Measurements from ENCODE around the gene RUSC2.
"Not testable (repeated sequence)": the region's sequence is repeated elsewhere in the genome, so short reads cannot be mapped to it uniquely, and the experiment has no call there.

The RUSC2 gene

GRCh38 chr9:35520364-35520710, 30.4 kb downstream of the RUSC2 start:
- no peak overlapping the region for H3K4me3 ChIP-seq (replicated peaks; ENCODE audit: low read depth, low read length)
- H3K36me3 ChIP-seq (ENCODE audit: control insufficient read depth, insufficient read depth, low read length), result no peaks in the 10 kb centered on the region
- no peak for DNase-seq (ENCODE audit: extremely low read depth, insufficient read length)
- TF ChIP-seq, protein P1, sequence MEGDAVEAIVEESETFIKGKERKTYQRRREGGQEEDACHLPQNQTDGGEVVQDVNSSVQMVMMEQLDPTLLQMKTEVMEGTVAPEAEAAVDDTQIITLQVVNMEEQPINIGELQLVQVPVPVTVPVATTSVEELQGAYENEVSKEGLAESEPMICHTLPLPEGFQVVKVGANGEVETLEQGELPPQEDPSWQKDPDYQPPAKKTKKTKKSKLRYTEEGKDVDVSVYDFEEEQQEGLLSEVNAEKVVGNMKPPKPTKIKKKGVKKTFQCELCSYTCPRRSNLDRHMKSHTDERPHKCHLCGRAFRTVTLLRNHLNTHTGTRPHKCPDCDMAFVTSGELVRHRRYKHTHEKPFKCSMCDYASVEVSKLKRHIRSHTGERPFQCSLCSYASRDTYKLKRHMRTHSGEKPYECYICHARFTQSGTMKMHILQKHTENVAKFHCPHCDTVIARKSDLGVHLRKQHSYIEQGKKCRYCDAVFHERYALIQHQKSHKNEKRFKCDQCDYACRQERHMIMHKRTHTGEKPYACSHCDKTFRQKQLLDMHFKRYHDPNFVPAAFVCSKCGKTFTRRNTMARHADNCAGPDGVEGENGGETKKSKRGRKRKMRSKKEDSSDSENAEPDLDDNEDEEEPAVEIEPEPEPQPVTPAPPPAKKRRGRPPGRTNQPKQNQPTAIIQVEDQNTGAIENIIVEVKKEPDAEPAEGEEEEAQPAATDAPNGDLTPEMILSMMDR (IDR thresholded peaks at IDR 0.05; ENCODE audit: insufficient read depth, low read length, poor library complexity, severe bottlenecking), result no peak
- no peaks in the 10 kb centered on the region; the same call in 1 of the 2 replicates for H3K27me3 ChIP-seq (replicated peaks; ENCODE audit: control insufficient read depth, insufficient read depth, low read length)

GRCh38 chr9:35521708-35522107, 31.8 kb downstream of the RUSC2 start:
- Histone ChIP-seq H3K27me3 (replicated peaks; ENCODE audit: control insufficient read depth, insufficient read depth, low read length) (no peaks in the 10 kb centered on the region; the same call in 1 of the 2 replicates), H3K4me3 (replicated peaks; ENCODE audit: low read depth, low read length) (no peak overlapping the region), H3K36me3 (ENCODE audit: control insufficient read depth, insufficient read depth, low read length) (no peaks in the 10 kb centered on the region)
- TF ChIP-seq, protein P1 (IDR thresholded peaks at IDR 0.05; ENCODE audit: insufficient read depth, low read length, poor library complexity, severe bottlenecking), result no peak
- DNase-seq (ENCODE audit: extremely low read depth, insufficient read length), result no peak

- no peak overlapping the region for H3K4me3 ChIP-seq (replicated peaks; ENCODE audit: low read depth, low read length)
- no peaks in the 10 kb centered on the region; the same call in 1 of the 2 replicates for H3K27me3 ChIP-seq (replicated peaks; ENCODE audit: control insufficient read depth, insufficient read depth, low read length)
- TF ChIP-seq, protein P1 (IDR thresholded peaks at IDR 0.05; ENCODE audit: insufficient read depth, low read length, poor library complexity, severe bottlenecking), result no peak
- no peak for DNase-seq (ENCODE audit: extremely low read depth, insufficient read length)
- H3K36me3 ChIP-seq (ENCODE audit: control insufficient read depth, insufficient read depth, low read length), result no peaks in the 10 kb centered on the region
Observed at GRCh38 chr9:35522187-35522586, 32.3 kb downstream of the RUSC2 start.

DNA sequence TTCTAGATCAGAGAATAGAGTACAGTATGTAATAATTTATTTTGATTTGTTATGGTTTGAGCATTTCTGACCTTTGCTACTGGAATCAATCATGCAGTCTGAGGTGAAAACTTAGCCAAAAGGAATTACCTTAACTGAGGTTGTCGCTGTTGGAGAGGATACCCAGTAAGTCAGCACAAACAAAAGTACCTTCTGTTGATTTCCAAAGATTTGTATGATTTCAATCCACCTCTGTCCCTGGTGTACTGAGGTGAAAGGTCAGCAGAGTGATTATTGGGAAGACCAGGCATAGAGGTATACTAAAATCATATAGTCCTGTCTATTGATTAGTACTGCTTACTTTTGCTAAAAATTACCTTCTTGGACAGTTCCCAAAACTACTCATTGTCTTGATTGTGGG, 32.8 kb downstream of the RUSC2 start:
- DNase-seq (ENCODE audit: extremely low read depth, insufficient read length), result no peak
- Histone ChIP-seq H3K4me3 (replicated peaks; ENCODE audit: low read depth, low read length) (no peak overlapping the region), H3K36me3 (ENCODE audit: control insufficient read depth, insufficient read depth, low read length) (no peaks in the 10 kb centered on the region), H3K27me3 (replicated peaks; ENCODE audit: control insufficient read depth, insufficient read depth, low read length) (no peaks in the 10 kb centered on the region; the same call in 1 of the 2 replicates)
- TF ChIP-seq, protein P1 (IDR thresholded peaks at IDR 0.05; ENCODE audit: insufficient read depth, low read length, poor library complexity, severe bottlenecking), result no peak

GRCh38 chr9:35523556-35523955, 33.6 kb downstream of the RUSC2 start:
- H3K36me3 ChIP-seq (ENCODE audit: control insufficient read depth, insufficient read depth, low read length); H3K4me3 ChIP-seq (replicated peaks; ENCODE audit: low read depth, low read length); H3K27me3 ChIP-seq (replicated peaks; ENCODE audit: control insufficient read depth, insufficient read depth, low read length); DNase-seq (ENCODE audit: extremely low read depth, insufficient read length): not testable (repeated sequence)

GRCh38 chr9:35526087-35526801, 36.3 kb downstream of the RUSC2 start:
- Histone ChIP-seq H3K4me3 (replicated peaks; ENCODE audit: low read depth, low read length) (no peak overlapping the region), H3K36me3 (ENCODE audit: control insufficient read depth, insufficient read depth, low read length) (no peaks in the 10 kb centered on the region), H3K27me3 (replicated peaks; ENCODE audit: control insufficient read depth, insufficient read depth, low read length) (no peaks in the 10 kb centered on the region)
- DNase-seq (ENCODE audit: extremely low read depth, insufficient read length), result no peak
- TF ChIP-seq, protein P1 (IDR thresholded peaks at IDR 0.05; ENCODE audit: insufficient read depth, low read length, poor library complexity, severe bottlenecking), result no peak

Measured in GM06990 (cell line).